BLaER1 treated with 17β-estradiol and CSF1 and Interleukin-3, amounts not matched to agents 10 nM and 100 nM (cell line): ENCODE data around the gene AKAP6.
A peak's percentile ranks its signal among the peaks of the same experiment; 100 is the strongest.

Experiments used
- H3K27ac ChIP-seq, 11 experiments: shearing (Covaris generic); formaldehyde crosslinking; 2 replicates each; pipeline ENCODE4 v1.8.1; 2022
- H3K27me3 ChIP-seq, 11 experiments: shearing (Covaris generic); formaldehyde crosslinking; 2 replicates each; pipeline ENCODE4 v1.8.1; 2022
- H3K36me3 ChIP-seq, 11 experiments: shearing (Covaris generic); formaldehyde crosslinking; 2 replicates each; pipeline ENCODE4 v1.8.1; 2022
- H3K4me1 ChIP-seq, 10 experiments: shearing (Covaris generic); formaldehyde crosslinking; 2 replicates each; pipeline ENCODE4 v1.8.1; 2022
- H3K4me2 ChIP-seq, 11 experiments: shearing (Covaris generic); formaldehyde crosslinking; 2 replicates each; pipeline ENCODE4 v1.8.1; 2022
- H3K4me3 ChIP-seq, 10 experiments: shearing (Covaris generic); formaldehyde crosslinking; 2 replicates each; pipeline ENCODE4 v1.8.1; 2022
- H3K9ac ChIP-seq, 11 experiments: shearing (Covaris generic); formaldehyde crosslinking; 2 replicates each; pipeline ENCODE4 v1.8.1; 2022
- H3K9me3 ChIP-seq, 11 experiments: shearing (Covaris generic); formaldehyde crosslinking; replicated peaks in 1 of 11; 2 replicates each; pipeline ENCODE4 v1.8.1; 2022
- H4K20me1 ChIP-seq, 11 experiments: shearing (Covaris generic); formaldehyde crosslinking; 2 replicates each; pipeline ENCODE4 v1.8.1; 2022
- Cebpa-rat ChIP-seq, 11 experiments: shearing (Covaris generic); IDR thresholded peaks; 2 replicates each; pipeline ENCODE4 v1.8.1; 2022

Gene AKAP6

GRCh38 chr14:32345311-32345791, 16.3 kb downstream of the AKAP6 start:
- H3K9ac ChIP-seq, result no peak overlapping the region
- H3K4me1 ChIP-seq, result 0 out of 20 replicates have a peak, but pooled peaks cover 0 to 4% (median 0%) of the 10 kb centered on the region in 10 experiments
- no peak for TF ChIP-seq Cebpa-rat (IDR thresholded peaks at IDR 0.05)
- no peak overlapping the region for H3K27ac ChIP-seq
- H3K9me3 ChIP-seq, result no peaks in the 10 kb centered on the region
- no peaks in the 10 kb centered on the region for H3K36me3 ChIP-seq
- H3K4me3 ChIP-seq, result no peak overlapping the region
- no peaks in the 10 kb centered on the region for H3K27me3 ChIP-seq
- H3K4me2 ChIP-seq, result 0 out of 22 replicates have a peak overlapping the region, but pooled peaks of 1 of the 11 experiments have one; percentile 14
- H4K20me1 ChIP-seq, result no peaks in the 10 kb centered on the region

GRCh38 chr14:32349322-32349721, 20.2 kb downstream of the AKAP6 start:
- no peaks in the 10 kb centered on the region for H3K9me3 ChIP-seq
- H3K4me2 ChIP-seq, result no peak overlapping the region
- H3K4me1 ChIP-seq, result 0 out of 20 replicates have a peak, but pooled peaks cover 0 to 4% (median 0%) of the 10 kb centered on the region in 10 experiments
- no peak overlapping the region for H3K27ac ChIP-seq
- no peak overlapping the region for H3K4me3 ChIP-seq
- no peak for TF ChIP-seq Cebpa-rat (IDR thresholded peaks at IDR 0.05)
- H3K9ac ChIP-seq, result no peak overlapping the region
- no peaks in the 10 kb centered on the region for H3K27me3 ChIP-seq
- H3K36me3 ChIP-seq, result no peaks in the 10 kb centered on the region
- H4K20me1 ChIP-seq, result no peaks in the 10 kb centered on the region

GRCh38 chr14:32350020-32350419, 20.9 kb downstream of the AKAP6 start:
- Histone ChIP-seq H3K27me3 (no peaks in the 10 kb centered on the region), H3K4me2 (no peak overlapping the region), H3K27ac (no peak overlapping the region), H3K9ac (no peak overlapping the region), H3K4me1 (0 out of 20 replicates have a peak, but pooled peaks cover 0 to 4% (median 0%) of the 10 kb centered on the region in 10 experiments), H3K9me3 (no peaks in the 10 kb centered on the region), H3K36me3 (no peaks in the 10 kb centered on the region), H4K20me1 (no peaks in the 10 kb centered on the region), H3K4me3 (no peak overlapping the region)
- no peak for TF ChIP-seq Cebpa-rat (IDR thresholded peaks at IDR 0.05)

- H3K9ac ChIP-seq, result no peak overlapping the region
- H3K4me1 ChIP-seq, result no peaks in the 10 kb centered on the region
- no peaks in the 10 kb centered on the region for H3K36me3 ChIP-seq
- H3K27ac ChIP-seq, result no peak overlapping the region
- H3K27me3 ChIP-seq, result no peaks in the 10 kb centered on the region
- H3K9me3 ChIP-seq, result no peaks in the 10 kb centered on the region
- no peaks in the 10 kb centered on the region for H4K20me1 ChIP-seq
- no peak for TF ChIP-seq Cebpa-rat (IDR thresholded peaks at IDR 0.05)
- no peak overlapping the region for H3K4me2 ChIP-seq
- H3K4me3 ChIP-seq, result no peak overlapping the region
Measured at GRCh38 chr14:32352631-32353030, 23.5 kb downstream of the AKAP6 start.

- TF ChIP-seq Cebpa-rat (IDR thresholded peaks at IDR 0.05), result no peak
Measured at GRCh38 chr14:32354716-32355115, 25.6 kb downstream of the AKAP6 start.

GRCh38 chr14:32358781-32359180, 29.7 kb downstream of the AKAP6 start:
- Histone ChIP-seq H3K27me3 (no peaks in the 10 kb centered on the region), H3K36me3 (no peaks in the 10 kb centered on the region), H4K20me1 (no peaks in the 10 kb centered on the region), H3K9me3 (no peaks in the 10 kb centered on the region), H3K4me1 (peaks cover 0 to 6% (median 2%) of the 10 kb centered on the region in 10 experiments; a peak in 5 of 20 replicates), H3K27ac (no peak overlapping the region), H3K9ac (no peak overlapping the region), H3K4me3 (no peak overlapping the region), H3K4me2 (no peak overlapping the region)
- TF ChIP-seq Cebpa-rat (IDR thresholded peaks at IDR 0.05), result no peak

More at GRCh38 chr14:32354716-32355115, 25.6 kb downstream of the AKAP6 start:
- H3K27ac ChIP-seq, result no peak overlapping the region
- no peaks in the 10 kb centered on the region for H3K27me3 ChIP-seq
- no peak overlapping the region; a peak in 1 of 22 replicates for H3K4me2 ChIP-seq
- H3K9ac ChIP-seq, result no peak overlapping the region
- no peaks in the 10 kb centered on the region for H3K9me3 ChIP-seq
- H3K36me3 ChIP-seq, result no peaks in the 10 kb centered on the region
- H3K4me1 ChIP-seq, result no peaks in the 10 kb centered on the region
- no peak overlapping the region for H3K4me3 ChIP-seq
- H4K20me1 ChIP-seq, result no peaks in the 10 kb centered on the region

GRCh38 chr14:32361674-32362073, 32.6 kb downstream of the AKAP6 start:
- no peaks in the 10 kb centered on the region for H3K9me3 ChIP-seq
- no peak overlapping the region for H3K27ac ChIP-seq
- no peak for TF ChIP-seq Cebpa-rat (IDR thresholded peaks at IDR 0.05)
- no peaks in the 10 kb centered on the region for H3K36me3 ChIP-seq
- no peak overlapping the region for H3K9ac ChIP-seq
- H3K4me1 ChIP-seq, result peaks cover 3 to 8% (median 6%) of the 10 kb centered on the region in 10 experiments; a peak in 12 of 20 replicates
- H3K4me2 ChIP-seq, result no peak overlapping the region
- no peaks in the 10 kb centered on the region for H4K20me1 ChIP-seq
- no peaks in the 10 kb centered on the region for H3K27me3 ChIP-seq
- H3K4me3 ChIP-seq, result no peak overlapping the region

- Histone ChIP-seq H3K27me3 (no peaks in the 10 kb centered on the region), H3K4me1 (peaks cover 3 to 8% (median 6%) of the 10 kb centered on the region in 10 experiments; a peak in 12 of 20 replicates), H3K27ac (no peak overlapping the region), H3K4me2 (no peak overlapping the region), H3K4me3 (no peak overlapping the region), H3K36me3 (no peaks in the 10 kb centered on the region), H3K9ac (no peak overlapping the region), H3K9me3 (no peaks in the 10 kb centered on the region), H4K20me1 (no peaks in the 10 kb centered on the region)
- no peak for TF ChIP-seq Cebpa-rat (IDR thresholded peaks at IDR 0.05)
Measured at GRCh38 chr14:32363761-32364160, 34.7 kb downstream of the AKAP6 start.

GRCh38 chr14:32364941-32365340, 35.8 kb downstream of the AKAP6 start:
- H3K4me1 ChIP-seq, result peaks cover 3 to 8% (median 6%) of the 10 kb centered on the region in 10 experiments; a peak in 12 of 20 replicates

GRCh38 chr14:32366256-32366879, 37.3 kb downstream of the AKAP6 start:
- H4K20me1 ChIP-seq, result no peaks in the 10 kb centered on the region
- no peak overlapping the region for H3K4me3 ChIP-seq

More at GRCh38 chr14:32364941-32365340, 35.8 kb downstream of the AKAP6 start:
- H3K4me2 ChIP-seq, result no peak overlapping the region
- no peak overlapping the region for H3K27ac ChIP-seq
- no peaks in the 10 kb centered on the region for H3K36me3 ChIP-seq
- no peaks in the 10 kb centered on the region for H3K9me3 ChIP-seq
- no peak overlapping the region for H3K9ac ChIP-seq
- TF ChIP-seq Cebpa-rat (IDR thresholded peaks at IDR 0.05), result no peak
- no peak overlapping the region for H3K4me3 ChIP-seq
- H4K20me1 ChIP-seq, result no peaks in the 10 kb centered on the region
- no peaks in the 10 kb centered on the region for H3K27me3 ChIP-seq

More at GRCh38 chr14:32366256-32366879, 37.3 kb downstream of the AKAP6 start:
- Histone ChIP-seq H3K4me1 (peaks cover 3 to 18% (median 7%) of the 10 kb centered on the region in 10 experiments; a peak in 15 of 20 replicates), H3K27ac (no peak overlapping the region), H3K36me3 (no peaks in the 10 kb centered on the region), H3K4me2 (peak overlapping the region in 1 of 11 experiments; percentile 33; a peak in 1 of 22 replicates), H3K9me3 (no peaks in the 10 kb centered on the region), H3K27me3 (no peaks in the 10 kb centered on the region), H3K9ac (no peak overlapping the region)
- TF ChIP-seq Cebpa-rat (IDR thresholded peaks at IDR 0.05), result no peak
